Transverse colon (tissue), 4 donors: ENCODE data around the gene COL4A1.

ENCODE experiments used
- CTCF ChIP-seq, 5 experiments: fragments of 200-600 bp in 3 of 5; fragments of 450-650 bp in 2 of 5; sonication (generic) in 3 of 5; IDR thresholded peaks; 1 replicate in 2 of 5; 2 replicates in 3 of 5; pipeline ENCODE4 v1.5.1; 2016 to 2017; ENCODE audit warnings: antibody characterized with exemption in 5 of 5, inconsistent platforms in 3 of 5, mild to moderate bottlenecking in 2 of 5, moderate library complexity in 1 of 5
- EP300 ChIP-seq: sonication (generic); formaldehyde crosslinking; IDR thresholded peaks from one replicate; pipeline ENCODE4 v1.6.1; 2017; ENCODE audit warnings: antibody characterized with exemption, low read depth
- POLR2A ChIP-seq: fragments of 450-650 bp; IDR thresholded peaks from one replicate; pipeline ENCODE4 v1.6.1; 2016; ENCODE audit warnings: antibody characterized with exemption, mild to moderate bottlenecking, moderate library complexity
- POLR2AphosphoS5 ChIP-seq, 3 donors: sonication (generic); formaldehyde crosslinking; IDR thresholded peaks; one replicate each; pipeline ENCODE4 v1.6.1; 2016; ENCODE audit warnings: antibody characterized with exemption in 3 of 3

GRCh38 chr13:110356362-110356761 lies 49.4 kb upstream of the COL4A1 start:
- TF ChIP-seq CTCF (IDR thresholded peaks at IDR 0.05) (no peak), POLR2AphosphoS5 (IDR thresholded peaks at IDR 0.05) (no peak), POLR2A (no peak), EP300 (no peak)
